NCI-H526 treated with DMSO at 0.1 percent for 48 hours (cell line): Measurements from ENCODE around the gene ANKAR.
"Not testable (repeated sequence)": the region's sequence is repeated elsewhere in the genome, so short reads cannot be mapped to it uniquely, and the experiment has no call there.

ENCODE experiments used
- DNase-seq: peaks from one replicate; lab custom pipeline; 2025; lab: John Stamatoyannopoulos, UW

ANKAR gene

GRCh38 chr2:189709501-189710221 lies 35.2 kb downstream of the ANKAR start:
- DNase-seq, result peak; percentile 57

GRCh38 chr2:189717593-189717992 lies 43.1 kb downstream of the ANKAR start:
- not testable (repeated sequence) for DNase-seq

DNA sequence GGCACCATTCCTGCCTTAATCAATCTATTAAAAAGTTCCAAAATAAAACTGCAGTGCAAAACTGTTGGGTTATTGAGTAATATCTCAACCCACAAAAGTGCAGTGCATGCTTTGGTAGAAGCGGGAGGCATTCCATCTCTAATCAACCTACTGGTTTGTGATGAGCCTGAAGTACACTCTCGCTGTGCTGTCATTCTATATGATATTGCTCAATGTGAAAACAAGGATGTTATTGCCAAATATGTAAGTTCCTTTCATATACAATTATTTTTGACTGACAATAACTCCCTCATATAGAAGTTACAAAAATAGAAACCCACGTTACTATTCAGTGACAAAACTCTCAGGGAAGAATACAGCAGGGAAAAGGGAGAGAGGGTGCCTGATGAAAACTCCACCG lies 45.1 kb downstream of the ANKAR start:
- no peak for DNase-seq

- no peak for DNase-seq
Measured at GRCh38 chr2:189723192-189723591, 48.7 kb downstream of the ANKAR start.
